NCI-H2107 treated with DMSO at 0.1 percent for 48 hours (cell line): Measurements from ENCODE around the gene RALGDS.
"Not testable (repeated sequence)": the region's sequence is repeated elsewhere in the genome, so short reads cannot be mapped to it uniquely, and the experiment has no call there.

Experiments
- DNase-seq: peaks from one replicate; lab custom pipeline; 2025; ENCODE audit not compliant: unreplicated experiment; lab: John Stamatoyannopoulos, UW

Gene RALGDS

GRCh38 chr9:133090752-133091385 is 30.2 kb downstream of the RALGDS start:
- no peak for DNase-seq

DNA sequence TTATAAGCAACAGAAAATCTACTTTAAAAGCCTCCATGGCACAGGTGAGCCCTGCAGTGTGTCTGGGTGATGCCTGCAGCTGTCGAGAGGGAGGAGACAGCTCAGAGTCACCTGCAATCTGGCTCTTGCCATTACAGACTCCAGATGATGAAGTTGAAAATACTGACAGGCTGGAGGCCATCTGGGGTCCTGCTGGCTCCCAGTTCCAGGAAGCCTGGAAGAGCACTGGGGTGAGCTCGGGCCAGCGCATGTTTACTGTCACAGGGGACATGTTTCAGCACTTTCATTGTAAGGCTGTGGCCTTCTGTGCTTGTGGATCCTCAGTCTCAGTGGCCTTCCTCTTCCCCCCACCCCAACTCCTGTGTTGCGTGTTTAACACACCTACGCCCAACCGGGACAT is 30.9 kb downstream of the RALGDS start:
- DNase-seq: no peak

DNA sequence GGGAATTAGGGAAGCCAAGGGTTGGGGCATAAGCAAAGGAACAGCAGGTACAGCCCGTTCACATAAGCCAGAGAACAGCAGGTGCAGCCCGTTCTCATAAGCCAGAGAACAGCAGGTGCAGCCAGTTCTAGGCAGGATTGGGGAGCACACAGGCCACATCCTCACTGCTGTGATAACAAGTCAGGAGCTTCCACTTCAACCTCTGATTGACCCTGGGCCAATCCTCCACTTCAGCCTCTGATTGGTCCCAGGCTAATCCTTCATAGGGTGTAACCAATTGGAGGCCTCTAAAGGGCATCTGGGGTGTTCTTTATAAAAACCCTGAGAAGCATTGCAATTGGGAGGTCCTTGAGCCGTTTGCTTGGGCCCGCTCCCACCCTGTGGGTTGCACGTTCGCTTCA is 31.8 kb downstream of the RALGDS start:
- peak; percentile 90 for DNase-seq

GRCh38 chr9:133088756-133089155 is 32.3 kb downstream of the RALGDS start:
- no peak for DNase-seq

DNA sequence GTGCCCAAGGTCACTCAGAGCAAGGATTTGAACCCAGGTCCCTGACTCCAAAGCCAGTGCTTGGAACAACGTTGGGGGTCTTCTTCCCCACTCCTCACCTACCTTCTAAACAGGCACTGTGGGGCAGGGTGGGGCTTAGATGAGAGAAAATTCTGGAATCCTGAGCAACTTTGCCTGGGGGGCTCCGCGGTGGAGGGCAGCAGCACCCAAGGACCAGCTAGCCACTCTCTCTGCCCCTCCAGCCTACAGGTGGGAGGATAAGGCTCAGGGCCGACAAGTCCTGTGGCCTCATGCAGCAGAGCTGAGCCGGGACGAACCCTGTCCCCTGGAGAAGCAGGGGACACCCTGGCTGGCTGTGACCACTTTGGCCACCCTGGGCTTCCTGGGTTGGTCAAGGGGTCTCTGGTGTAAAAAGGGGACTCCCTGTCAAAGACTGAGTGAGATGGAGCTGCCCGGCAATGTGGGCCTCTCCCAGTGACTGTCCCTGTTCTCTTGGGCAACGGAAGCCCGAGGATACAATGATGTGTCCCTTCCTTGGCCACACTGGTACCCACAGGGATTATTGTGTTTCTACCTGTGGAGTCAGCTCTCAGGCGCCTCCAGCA is 32.8 kb downstream of the RALGDS start:
- no peak for DNase-seq

DNA sequence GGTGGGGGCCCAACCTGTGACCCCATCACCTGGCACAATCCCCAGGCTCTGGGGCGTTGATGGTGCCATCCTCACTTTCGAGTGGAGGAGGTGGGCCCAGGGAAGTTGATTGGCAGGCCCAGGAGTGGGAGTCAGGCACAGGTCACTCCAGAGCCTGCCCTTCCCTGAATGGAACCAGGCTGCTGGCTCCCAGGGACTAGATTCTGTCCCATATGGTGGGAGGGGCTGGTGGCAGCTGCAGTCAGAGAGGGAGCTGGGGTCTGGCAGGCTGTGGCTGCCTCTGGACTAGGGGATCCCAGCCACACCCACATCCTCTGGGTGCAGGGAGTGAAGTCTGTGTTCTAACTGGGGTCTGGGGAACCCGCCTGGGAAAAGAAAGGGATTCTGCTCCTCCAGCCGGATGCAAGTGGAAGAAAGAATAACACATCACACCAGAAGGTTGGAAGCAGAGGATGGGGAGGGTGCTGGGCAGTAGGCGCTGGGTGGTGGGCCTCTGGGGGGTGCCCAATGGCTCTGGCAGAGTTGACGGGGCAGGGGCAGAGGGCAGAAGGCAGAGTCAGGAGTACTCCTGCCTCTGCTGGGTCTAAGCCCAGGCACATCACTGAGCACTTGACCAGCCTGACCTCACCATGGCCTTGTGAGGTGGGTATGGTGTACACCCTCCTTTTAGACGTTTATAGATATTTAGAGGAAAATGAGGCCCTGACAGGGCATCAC is 33.5 kb downstream of the RALGDS start:
- DNase-seq: no peak

DNA sequence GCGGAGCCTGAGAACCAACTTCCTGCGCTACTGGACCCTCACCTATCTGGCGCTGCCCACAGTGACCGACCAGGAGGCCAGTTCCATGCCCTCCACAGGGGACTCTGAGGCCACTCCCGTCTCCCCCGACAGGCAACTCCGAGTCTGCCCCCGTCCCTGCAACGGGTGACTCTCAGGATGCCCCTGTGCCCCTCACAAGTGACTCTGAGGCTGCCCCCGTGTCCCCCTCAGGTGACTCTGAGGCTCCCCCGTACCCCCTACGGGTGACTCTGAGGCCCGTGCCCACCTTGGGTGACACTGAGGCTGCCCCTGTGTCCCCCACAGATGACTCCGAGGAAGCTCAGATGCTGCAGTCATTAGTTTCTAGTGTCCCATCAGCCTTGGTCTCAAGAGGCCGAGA is 34.1 kb downstream of the RALGDS start:
- no peak for DNase-seq

DNA sequence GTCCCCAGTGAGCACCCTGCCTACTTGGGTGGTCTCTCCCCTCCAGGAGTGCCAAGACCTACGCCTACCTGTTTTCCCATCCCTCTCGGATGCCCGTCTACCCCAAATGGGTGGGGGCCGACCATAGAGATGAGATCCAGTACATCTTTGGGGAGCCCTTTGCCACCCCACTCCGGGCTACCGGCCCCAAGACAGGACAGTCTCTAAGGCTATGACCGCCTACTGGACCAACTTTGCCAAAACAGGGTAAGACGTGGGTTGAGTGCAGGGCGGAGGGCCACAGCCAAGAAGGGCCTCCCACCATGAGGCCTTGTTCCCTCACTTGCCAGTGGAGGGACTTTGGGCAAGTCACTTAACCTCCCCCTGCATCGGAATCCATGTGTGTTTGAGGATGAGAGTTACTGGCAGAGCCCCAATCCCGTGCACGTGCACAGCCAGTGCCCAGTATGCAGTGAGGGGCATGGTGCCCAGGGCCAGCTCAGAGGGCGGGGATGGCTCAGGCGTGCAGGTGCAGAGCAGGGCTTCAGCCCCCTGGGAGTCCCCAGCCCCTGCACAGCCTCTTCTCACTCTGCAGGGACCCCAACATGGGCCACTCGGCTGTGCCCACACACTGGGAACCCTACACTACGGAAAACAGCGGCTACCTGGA is 34.7 kb downstream of the RALGDS start:
- DNase-seq: not testable (repeated sequence)

GRCh38 chr9:133083688-133084087 is 37.4 kb downstream of the RALGDS start:
- DNase-seq: not testable (repeated sequence)

- DNase-seq: peak; percentile 38
Measured at GRCh38 chr9:133081957-133082644, 38.9 kb downstream of the RALGDS start.

- DNase-seq: not testable (repeated sequence)
Measured at GRCh38 chr9:133080786-133081779, 40.0 kb downstream of the RALGDS start.

- no peak for DNase-seq
Measured at GRCh38 chr9:133080161-133080560, 40.9 kb downstream of the RALGDS start.

GRCh38 chr9:133078486-133078885 is 42.6 kb downstream of the RALGDS start:
- no peak for DNase-seq

GRCh38 chr9:133076691-133077090 is 44.3 kb downstream of the RALGDS start:
- no peak for DNase-seq

- no peak for DNase-seq
Measured at GRCh38 chr9:133075925-133076630, 45.0 kb downstream of the RALGDS start.

GRCh38 chr9:133074111-133074651 is 46.9 kb downstream of the RALGDS start:
- no peak for DNase-seq

DNA sequence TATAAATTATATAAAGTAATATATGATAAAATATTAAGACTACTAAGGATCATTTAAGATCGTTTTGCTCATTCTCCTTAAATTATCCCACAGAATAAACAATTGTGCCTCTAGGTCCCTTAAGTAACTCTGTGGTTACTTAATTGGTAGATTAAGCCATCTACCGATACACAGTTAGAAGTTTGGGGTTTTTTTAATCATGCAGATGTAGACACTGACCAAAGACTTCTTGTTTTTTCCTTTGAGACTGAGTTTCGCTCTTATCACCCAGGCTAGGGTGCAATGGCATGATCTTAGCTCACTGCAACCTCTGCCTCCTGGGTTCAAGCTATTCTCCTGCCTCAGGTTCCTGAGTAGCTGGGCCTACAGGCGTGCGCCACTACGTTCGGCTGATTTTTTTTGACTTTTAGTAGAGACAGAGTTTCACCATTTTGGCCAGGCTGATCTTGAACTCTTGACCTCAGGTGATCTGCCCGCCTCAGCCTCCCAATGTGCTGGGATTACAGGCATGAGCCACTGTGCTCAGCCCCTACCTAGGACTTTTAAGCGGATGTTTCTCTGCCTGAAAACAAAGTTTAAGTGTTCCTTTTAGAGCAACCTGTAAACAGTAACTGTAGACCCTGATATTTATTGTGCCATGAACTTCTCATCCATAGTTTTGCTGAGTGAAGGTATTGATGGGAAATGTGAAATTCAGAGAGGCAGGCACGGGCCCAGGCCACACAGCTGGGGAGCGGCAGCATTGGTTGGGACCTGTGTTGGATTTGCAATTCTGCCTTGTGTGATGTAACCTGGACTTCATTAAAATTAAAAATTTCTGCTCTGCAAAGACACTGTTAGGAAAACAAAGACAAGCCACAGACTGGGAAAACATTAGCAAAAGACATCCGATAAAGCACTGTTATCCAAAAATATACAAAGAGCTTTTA is 47.7 kb downstream of the RALGDS start:
- DNase-seq: no peak

GRCh38 chr9:133072210-133072609 is 48.8 kb downstream of the RALGDS start:
- not testable (repeated sequence) for DNase-seq
